Uterus (tissue), 4 donors: ENCODE data around the gene SRCAP. TPM values are rescaled to one million over a fixed set of nuclear protein-coding genes. Genes with fewer than 3 reads are reported as not detected.

Experiments used
- DNase-seq, 2 donors: peaks; one replicate each; pipeline ENCODE4 v3.0.0-alpha.2; 2019 to 2020
- H3K27ac ChIP-seq, 2 donors: fragments of 200-600 bp; sonication (generic); 1 replicate in 1 of 2; 2 replicates in 1 of 2; pipeline ENCODE4 v1.5.1; 2016 to 2018
- H3K27me3 ChIP-seq, 2 donors: fragments of 200-600 bp; sonication (generic); one replicate each; pipeline ENCODE4 v1.5.1; 2018 to 2019; ENCODE audit warnings: control low read depth in 1 of 2
- H3K36me3 ChIP-seq, 2 donors: fragments of 200-600 bp; sonication (generic); one replicate each; pipeline ENCODE4 v1.5.1; 2019; ENCODE audit warnings: control low read depth in 1 of 2
- H3K4me1 ChIP-seq, 2 donors: fragments of 200-600 bp; sonication (generic); one replicate each; pipeline ENCODE4 v1.5.1; 2018 to 2019; ENCODE audit warnings: control low read depth in 1 of 2
- H3K4me3 ChIP-seq, 2 donors: fragments of 200-600 bp; sonication (generic); 1 replicate in 1 of 2; 2 replicates in 1 of 2; pipeline ENCODE4 v1.5.1; 2018 to 2019; ENCODE audit warnings: mild to moderate bottlenecking in 1 of 2
- H3K9me3 ChIP-seq, 2 donors: fragments of 200-600 bp; sonication (generic); one replicate each; pipeline ENCODE4 v1.5.1; 2019; ENCODE audit warnings: control low read depth in 1 of 2
- CTCF ChIP-seq, 4 experiments: fragments of 200-600 bp in 2 of 4; fragments of 450-650 bp in 2 of 4; sonication (generic) in 2 of 4; IDR thresholded peaks; one replicate each; pipeline ENCODE4 v1.5.1; 2016 to 2019; ENCODE audit warnings: antibody characterized with exemption in 4 of 4, mild to moderate bottlenecking in 2 of 4, moderate library complexity in 1 of 4
- POLR2A ChIP-seq, 2 donors: fragments of 450-650 bp; IDR thresholded peaks; one replicate each; pipeline ENCODE4 v1.6.1; 2016; ENCODE audit warnings: antibody characterized with exemption in 2 of 2, mild to moderate bottlenecking in 1 of 2, moderate library complexity in 1 of 2
- intact Hi-C: fragments of 100-400 bp; cut with DNase I; formaldehyde crosslinking; loops from one replicate; pipeline ENCODE4 v1.15.1; 2023; ENCODE audit warnings: low total_unique reads
- total RNA-seq, 4 donors: library from RNA; depleted of rRNA in 3 of 4; stranded (reverse); fragments of >200 nt in 3 of 4; gene quantifications; one replicate each; pipeline versions ENCODE4 v1.1.0 to v1.2.4, GENCODE V29; 2014 to 2023
- donor health status: DM: yes; HTN: yes; CAD: no.

The SRCAP gene
- total RNA-seq, 4 donors from 2014 or later = 5.6 to 80.7 (median 26.0) TPM

GRCh38 chr16:30778549-30779244 is 79.7 kb downstream of the SRCAP start:
- Histone ChIP-seq H3K9me3 (no peaks in the 10 kb centered on the region), H3K4me1 (peaks cover 0 to 6% of the 10 kb centered on the region in 2 donors), H3K4me3 (no peak overlapping the region), H3K27ac (no peak overlapping the region), H3K27me3 (no peaks in the 10 kb centered on the region), H3K36me3 (no peaks in the 10 kb centered on the region)
- no peak for DNase-seq
- intact Hi-C loops = no loop called here
- no peak for TF ChIP-seq CTCF (IDR thresholded peaks at IDR 0.05)
- TF ChIP-seq POLR2A (IDR thresholded peaks at IDR 0.05) = no peak

- H3K27ac ChIP-seq = no peak overlapping the region
- H3K4me1 ChIP-seq = peaks cover 0 to 6% of the 10 kb centered on the region in 2 donors
- H3K9me3 ChIP-seq = no peaks in the 10 kb centered on the region
- intact Hi-C loops = no loop called here
- H3K36me3 ChIP-seq = no peaks in the 10 kb centered on the region
- DNase-seq = no peak
- TF ChIP-seq POLR2A (IDR thresholded peaks at IDR 0.05) (no peak), CTCF (IDR thresholded peaks at IDR 0.05) (no peak)
- no peaks in the 10 kb centered on the region for H3K27me3 ChIP-seq
- H3K4me3 ChIP-seq = no peak overlapping the region
Observed at GRCh38 chr16:30779596-30779995, 80.6 kb downstream of the SRCAP start.

GRCh38 chr16:30780021-30780420 is 81.0 kb downstream of the SRCAP start:
- no peak overlapping the region for H3K27ac ChIP-seq

GRCh38 chr16:30780549-30780948 is 81.6 kb downstream of the SRCAP start:
- no peak for TF ChIP-seq CTCF (IDR thresholded peaks at IDR 0.05)
- TF ChIP-seq POLR2A (IDR thresholded peaks at IDR 0.05) = no peak
- Histone ChIP-seq H3K4me3 (no peak overlapping the region), H3K27me3 (no peaks in the 10 kb centered on the region), H3K9me3 (no peaks in the 10 kb centered on the region), H3K36me3 (no peaks in the 10 kb centered on the region), H3K4me1 (peaks cover 3 to 12% of the 10 kb centered on the region in 2 donors), H3K27ac (no peak overlapping the region)
- intact Hi-C loops = no loop called here
- no peak for DNase-seq

More at GRCh38 chr16:30780021-30780420, 81.0 kb downstream of the SRCAP start:
- Histone ChIP-seq H3K9me3 (no peaks in the 10 kb centered on the region), H3K4me1 (peaks cover 0 to 7% of the 10 kb centered on the region in 2 donors), H3K36me3 (no peaks in the 10 kb centered on the region), H3K27me3 (no peaks in the 10 kb centered on the region), H3K4me3 (no peak overlapping the region)
- TF ChIP-seq POLR2A (IDR thresholded peaks at IDR 0.05) = no peak
- intact Hi-C loops = no loop called here
- DNase-seq = no peak

GRCh38 chr16:30782486-30783279 is 83.7 kb downstream of the SRCAP start:
- Histone ChIP-seq H3K4me3 (no peak overlapping the region), H3K9me3 (no peaks in the 10 kb centered on the region), H3K36me3 (no peaks in the 10 kb centered on the region), H3K27ac (no peak overlapping the region), H3K27me3 (no peaks in the 10 kb centered on the region), H3K4me1 (peaks cover 8 to 10% of the 10 kb centered on the region in 2 donors)
- DNase-seq = no peak
- TF ChIP-seq POLR2A (IDR thresholded peaks at IDR 0.05) (no peak), CTCF (IDR thresholded peaks at IDR 0.05) (no peak)
- intact Hi-C loops = no loop called here
